PFSK-1 (cell line): ENCODE measurements around the gene ZRANB1.

Experiments
- POLR2AphosphoS5 ChIP-seq: IDR thresholded peaks from 2 replicates; pipeline ENCODE4 v1.6.1; 2012; ENCODE audit warnings: low read depth, mild to moderate bottlenecking, control low read depth, low read length, moderate library complexity
- TAF1 ChIP-seq: IDR thresholded peaks from 2 replicates; pipeline ENCODE4 v1.6.1; 2012; ENCODE audit warnings: low read length, control low read depth, borderline replicate concordance; ENCODE audit not compliant: insufficient read depth

DNA sequence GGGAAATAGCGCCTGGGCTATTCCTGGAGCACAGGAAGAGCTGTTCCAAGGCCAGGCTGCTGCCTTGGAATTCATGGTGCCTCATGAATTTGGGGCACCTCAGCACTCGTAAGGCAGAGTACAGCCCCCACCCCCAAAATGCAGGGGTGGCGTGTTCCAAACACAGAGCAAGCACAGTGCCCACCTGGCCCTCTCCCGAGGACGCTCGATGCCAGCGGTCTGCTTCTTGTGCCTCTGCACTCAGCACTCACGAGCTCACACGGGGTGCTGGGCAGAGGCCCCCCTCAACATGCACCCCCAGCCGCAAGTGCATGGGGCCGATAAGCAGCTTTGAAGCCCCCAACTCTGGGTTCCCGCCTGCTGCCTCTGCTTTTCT lies 60.1 kb downstream of the ZRANB1 start:
- TF ChIP-seq TAF1: no peak
- no peak for TF ChIP-seq POLR2AphosphoS5
